GM12878 (cell line): ENCODE data around the gene GRAMD2B. TPM values are rescaled to one million over a fixed set of nuclear protein-coding genes. Genes with fewer than 3 reads are reported as not detected.
A peak's percentile ranks its signal among the peaks of the same experiment; 100 is the strongest.

Source experiments
- ATAC-seq: fragments of 200-7000 bp; cut with Tn5 transposase; 3 replicates; pipeline ENCODE4 v1.9.1; 2020; ENCODE audit warnings: mild to moderate bottlenecking, moderate library complexity
- BruUV-seq: library from RNA; stranded (reverse); fragments of 400-500 nt; replicated peaks from 2 replicates; lab custom pipeline; 2021; lab: Mats Ljungman, UMichigan
- CTCF ChIA-PET: fragments of 300-600 bp; sonication (Branson Sonifier 250); formaldehyde crosslinking; extraction: SDS; loops from one replicate; lab custom pipeline; 2021; ENCODE audit warnings: inconsistent platforms; lab: Yijun Ruan, JAX
- POLR2A ChIA-PET: fragments of 350-600 bp; formaldehyde crosslinking; extraction: SDS; loops from one replicate; lab custom pipeline; 2021; ENCODE audit warnings: inconsistent platforms; lab: Charles Lee
- RAD21 ChIA-PET: fragments of 300-600 bp; sonication (Branson Sonifier 250); formaldehyde crosslinking; loops from one replicate; lab custom pipeline; 2023; ENCODE audit warnings: antibody characterized with exemption; ENCODE audit not compliant: unreplicated experiment; lab: Charles Lee
- SMC1A ChIA-PET: fragments of 300-600 bp; sonication (Branson Sonifier 250); formaldehyde crosslinking; loops from one replicate; lab custom pipeline; 2023; ENCODE audit not compliant: unreplicated experiment, uncharacterized antibody; lab: Charles Lee
- DNase-seq: peaks from one replicate; pipeline ENCODE4 v3.0.0-alpha.2; 2011; ENCODE audit warnings: low read depth, low spot score
- FAIRE-seq: peaks from 3 replicates; lab custom pipeline; 2011; peaks lifted over from hg19 to GRCh38; lab: Jason Lieb, UNC
- H2AFZ ChIP-seq: 2 replicates; pipeline ENCODE4 v1.6.0; 2011; ENCODE audit warnings: low read depth, low read length, control low read depth; ENCODE audit not compliant: control insufficient read depth
- H3K27ac ChIP-seq: 2 replicates; pipeline ENCODE4 v1.5.1; 2011; ENCODE audit warnings: control low read depth; ENCODE audit not compliant: control insufficient read depth, insufficient read depth
- H3K27me3 ChIP-seq, 2 experiments: replicated peaks in 1 of 2; 2 replicates each; pipeline versions ENCODE4 v1.6.0 to v1.6.1; 2011; ENCODE audit warnings: low read length in 1 of 2; ENCODE audit not compliant: control insufficient read depth in 2 of 2, insufficient read depth in 2 of 2
- H3K36me3 ChIP-seq, 2 experiments: 2 replicates each; pipeline ENCODE4 v1.5.1; 2011; ENCODE audit warnings: low read length in 1 of 2; ENCODE audit not compliant: control insufficient read depth in 2 of 2, insufficient read depth in 2 of 2
- H3K4me1 ChIP-seq: 2 replicates; pipeline ENCODE4 v1.6.1; 2011; ENCODE audit warnings: mild to moderate bottlenecking, low read length, moderate library complexity, mixed read lengths; ENCODE audit not compliant: control insufficient read depth, insufficient read depth
- H3K4me2 ChIP-seq: 2 replicates; pipeline ENCODE4 v1.6.0; 2011; ENCODE audit warnings: control low read depth; ENCODE audit not compliant: control insufficient read depth, insufficient read depth
- H3K4me3 ChIP-seq: fragments of 200-600 bp; sonication (generic); 2 replicates; pipeline ENCODE4 v1.5.1; 2016
- H3K79me2 ChIP-seq: 2 replicates; pipeline ENCODE4 v1.6.0; 2011; ENCODE audit warnings: low read length; ENCODE audit not compliant: control insufficient read depth, insufficient read depth
- H3K9ac ChIP-seq: 2 replicates; pipeline ENCODE4 v1.8.0; 2011; ENCODE audit warnings: low read length, control low read depth, mixed read lengths; ENCODE audit not compliant: control insufficient read depth, insufficient read depth
- H3K9me3 ChIP-seq: replicated peaks from 3 replicates; pipeline ENCODE4 v1.5.1; 2011; ENCODE audit warnings: mild to moderate bottlenecking, low read length; ENCODE audit not compliant: control insufficient read depth, insufficient read depth
- H4K20me1 ChIP-seq: 2 replicates; pipeline ENCODE4 v1.6.0; 2011; ENCODE audit not compliant: control insufficient read depth, insufficient read depth
- DPF2 ChIP-seq: fragments of 450-650 bp; IDR thresholded peaks from 2 replicates; pipeline ENCODE4 v1.6.1; 2017; ENCODE audit warnings: mild to moderate bottlenecking
- HDAC2 ChIP-seq: fragments of 200-600 bp; sonication (generic); IDR thresholded peaks from 2 replicates; pipeline ENCODE4 v1.6.1; 2017
- NR2C2 ChIP-seq: IDR thresholded peaks from 2 replicates; pipeline ENCODE4 v1.6.1; 2011; ENCODE audit warnings: borderline replicate concordance, low read depth; ENCODE audit not compliant: control insufficient read depth, insufficient read length
- STAT1 ChIP-seq: fragments of 450-650 bp; conservative IDR thresholded peaks from 2 replicates; pipeline ENCODE4 v1.6.1; 2014; ENCODE audit warnings: antibody characterized with exemption, mild to moderate bottlenecking
- YBX1 ChIP-seq: fragments of 450-650 bp; IDR thresholded peaks from 2 replicates; pipeline ENCODE4 v1.6.1; 2016; ENCODE audit warnings: antibody characterized with exemption
- WGBS: methylation state at CpG from one replicate; pipeline ENCODE4 v1.1.6; 2016; ENCODE audit warnings: low lambda C conversion rate; ENCODE audit not compliant: insufficient replicate concordance, insufficient coverage; ENCODE audit errors: missing lambda C conversion rate; 5-methylcytosine and 5-hydroxymethylcytosine counted together
- in situ Hi-C: fragments of 300-500 bp; cut with MboI; formaldehyde crosslinking; loops from 9 replicates; pipeline ENCODE4 v1.14.3; 2018; ENCODE audit warnings: mixed read lengths
- intact Hi-C: fragments of 100-400 bp; cut with micrococcal nuclease; formaldehyde crosslinking; loops from one replicate; pipeline ENCODE4 v1.14.2; 2022; ENCODE audit not compliant: unreplicated experiment
- polyA plus RNA-seq, 11 experiments: library from polyadenylated mRNA; depleted of rRNA in 4 of 11; unstranded in 6 of 11; stranded (reverse) in 5 of 11; fragments of >200 nt; fragmentation: Nextera tagmentation in 4 of 11; fragmentation: Illumina TruSeq in 1 of 11; extraction: Ambion mirVana in 4 of 11; extraction: Trizol in 1 of 11; gene quantifications; 1 replicate in 1 of 11; 2 replicates in 10 of 11; pipeline versions ENCODE4 v1.2.1 to v1.2.3, GENCODE V29; 2011 to 2016; ENCODE audit warnings: inconsistent platforms in 2 of 11, missing spikeins in 2 of 11, low read depth in 1 of 11
- total RNA-seq, 4 experiments: library from RNA; depleted of rRNA in 3 of 4; stranded (reverse); fragments of >200 nt in 3 of 4; fragmentation: Illumina TruSeq in 1 of 4; extraction: Trizol in 1 of 4; gene quantifications; 2 replicates each; pipeline versions ENCODE4 v1.2.1 to v1.2.3, GENCODE V29; 2013 to 2021
- TF ChIP-seq, protein P1 (sequence below): IDR thresholded peaks from 2 replicates; pipeline ENCODE4 v1.6.1; 2011; ENCODE audit warnings: low read depth, mild to moderate bottlenecking, low read length, moderate library complexity, borderline replicate concordance; ENCODE audit errors: extremely low read depth
- TF ChIP-seq, protein P2 (sequence below): fragments of 450-650 bp; IDR thresholded peaks from 2 replicates; pipeline ENCODE4 v1.6.1; 2017; ENCODE audit warnings: mild to moderate bottlenecking, low read depth, inconsistent platforms; ENCODE audit not compliant: poor library complexity, severe bottlenecking
- TF ChIP-seq, protein P3 (sequence below): fragments of 450-650 bp; IDR thresholded peaks from 2 replicates; pipeline ENCODE4 v1.6.1; 2016; ENCODE audit warnings: mild to moderate bottlenecking, moderate library complexity, borderline replicate concordance
- TF ChIP-seq, protein P4 (sequence below): fragments of 450-650 bp; IDR thresholded peaks from 2 replicates; pipeline ENCODE4 v1.6.1; 2016; ENCODE audit warnings: mild to moderate bottlenecking
- TF ChIP-seq, protein P5 (sequence below): IDR thresholded peaks from 2 replicates; pipeline ENCODE4 v1.6.1; 2012; ENCODE audit warnings: improper control_type of control experiment, low read depth, low read length; ENCODE audit not compliant: insufficient replicate concordance

GRAMD2B gene
- total and polyA plus RNA-seq, 10 of the 15 experiments (the other 5 are each of a cell fraction or from before 2014, with no cell fraction given) = 1.9 to 21.5 (median 8.4) TPM

DNA sequence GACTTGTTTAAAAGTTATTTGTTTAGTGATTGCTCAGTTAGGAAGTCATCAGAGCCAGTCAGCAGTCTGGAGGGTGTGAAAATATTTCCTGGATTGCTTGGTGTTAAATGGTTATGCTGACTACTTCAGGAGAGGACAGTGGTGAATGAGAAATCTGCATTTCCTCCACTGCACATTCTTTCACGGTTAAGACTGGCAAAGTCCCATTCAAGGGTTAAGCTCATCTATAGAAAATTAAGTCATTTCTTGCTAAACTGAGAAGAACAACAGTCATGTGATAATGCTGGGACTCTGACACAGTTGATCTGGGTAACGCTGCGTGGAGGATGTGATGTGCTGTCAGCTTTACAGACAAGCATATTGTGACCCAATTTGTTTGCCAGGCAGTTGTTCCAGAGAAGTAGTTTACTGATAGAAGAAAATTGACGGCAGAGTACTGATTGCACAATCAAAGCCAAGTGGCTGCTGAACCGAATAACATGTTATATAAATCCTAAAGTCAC is 80.4 kb downstream of the GRAMD2B start:
- DNase-seq (no peak), ATAC-seq (no peak), FAIRE-seq (peak; percentile 72)
- in situ Hi-C loops = no loop called here
- no peak overlapping the region for H2AFZ ChIP-seq
- ChIA-PET CTCF (no interaction called here), POLR2A (no interaction called here), SMC1A (no interaction called here), RAD21 (no interaction called here)
- H4K20me1 ChIP-seq = no peaks in the 10 kb centered on the region
- H3K9ac ChIP-seq = no peak overlapping the region
- intact Hi-C loops = loop anchor here (5.0 kb wide), 1 partner anchor 34 kb away; no protein-coding TSS in a partner anchor
- no peaks in the 10 kb centered on the region for H3K79me2 ChIP-seq
- no peaks in the 10 kb centered on the region for H3K27me3 ChIP-seq
- H3K4me3 ChIP-seq = no peak overlapping the region
- no peak overlapping the region for H3K4me2 ChIP-seq
- no peak overlapping the region for H3K27ac ChIP-seq
- H3K36me3 ChIP-seq = no peaks in the 10 kb centered on the region
- 20% methylated on average over 5 of the region's 5 CpGs for WGBS
- no peaks in the 10 kb centered on the region for H3K9me3 ChIP-seq
- no peaks in the 10 kb centered on the region for H3K4me1 ChIP-seq
- BruUV-seq = no TSS peak
- TF ChIP-seq NR2C2 (no peak), STAT1 (no peak), DPF2 (no peak), YBX1 (no peak), HDAC2 (no peak)
- TF ChIP-seq, protein P1, sequence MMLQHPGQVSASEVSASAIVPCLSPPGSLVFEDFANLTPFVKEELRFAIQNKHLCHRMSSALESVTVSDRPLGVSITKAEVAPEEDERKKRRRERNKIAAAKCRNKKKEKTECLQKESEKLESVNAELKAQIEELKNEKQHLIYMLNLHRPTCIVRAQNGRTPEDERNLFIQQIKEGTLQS = no peak
- TF ChIP-seq, protein P2, sequence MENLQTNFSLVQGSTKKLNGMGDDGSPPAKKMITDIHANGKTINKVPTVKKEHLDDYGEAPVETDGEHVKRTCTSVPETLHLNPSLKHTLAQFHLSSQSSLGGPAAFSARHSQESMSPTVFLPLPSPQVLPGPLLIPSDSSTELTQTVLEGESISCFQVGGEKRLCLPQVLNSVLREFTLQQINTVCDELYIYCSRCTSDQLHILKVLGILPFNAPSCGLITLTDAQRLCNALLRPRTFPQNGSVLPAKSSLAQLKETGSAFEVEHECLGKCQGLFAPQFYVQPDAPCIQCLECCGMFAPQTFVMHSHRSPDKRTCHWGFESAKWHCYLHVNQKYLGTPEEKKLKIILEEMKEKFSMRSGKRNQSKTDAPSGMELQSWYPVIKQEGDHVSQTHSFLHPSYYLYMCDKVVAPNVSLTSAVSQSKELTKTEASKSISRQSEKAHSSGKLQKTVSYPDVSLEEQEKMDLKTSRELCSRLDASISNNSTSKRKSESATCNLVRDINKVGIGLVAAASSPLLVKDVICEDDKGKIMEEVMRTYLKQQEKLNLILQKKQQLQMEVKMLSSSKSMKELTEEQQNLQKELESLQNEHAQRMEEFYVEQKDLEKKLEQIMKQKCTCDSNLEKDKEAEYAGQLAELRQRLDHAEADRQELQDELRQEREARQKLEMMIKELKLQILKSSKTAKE = no peak
- TF ChIP-seq, protein P3, sequence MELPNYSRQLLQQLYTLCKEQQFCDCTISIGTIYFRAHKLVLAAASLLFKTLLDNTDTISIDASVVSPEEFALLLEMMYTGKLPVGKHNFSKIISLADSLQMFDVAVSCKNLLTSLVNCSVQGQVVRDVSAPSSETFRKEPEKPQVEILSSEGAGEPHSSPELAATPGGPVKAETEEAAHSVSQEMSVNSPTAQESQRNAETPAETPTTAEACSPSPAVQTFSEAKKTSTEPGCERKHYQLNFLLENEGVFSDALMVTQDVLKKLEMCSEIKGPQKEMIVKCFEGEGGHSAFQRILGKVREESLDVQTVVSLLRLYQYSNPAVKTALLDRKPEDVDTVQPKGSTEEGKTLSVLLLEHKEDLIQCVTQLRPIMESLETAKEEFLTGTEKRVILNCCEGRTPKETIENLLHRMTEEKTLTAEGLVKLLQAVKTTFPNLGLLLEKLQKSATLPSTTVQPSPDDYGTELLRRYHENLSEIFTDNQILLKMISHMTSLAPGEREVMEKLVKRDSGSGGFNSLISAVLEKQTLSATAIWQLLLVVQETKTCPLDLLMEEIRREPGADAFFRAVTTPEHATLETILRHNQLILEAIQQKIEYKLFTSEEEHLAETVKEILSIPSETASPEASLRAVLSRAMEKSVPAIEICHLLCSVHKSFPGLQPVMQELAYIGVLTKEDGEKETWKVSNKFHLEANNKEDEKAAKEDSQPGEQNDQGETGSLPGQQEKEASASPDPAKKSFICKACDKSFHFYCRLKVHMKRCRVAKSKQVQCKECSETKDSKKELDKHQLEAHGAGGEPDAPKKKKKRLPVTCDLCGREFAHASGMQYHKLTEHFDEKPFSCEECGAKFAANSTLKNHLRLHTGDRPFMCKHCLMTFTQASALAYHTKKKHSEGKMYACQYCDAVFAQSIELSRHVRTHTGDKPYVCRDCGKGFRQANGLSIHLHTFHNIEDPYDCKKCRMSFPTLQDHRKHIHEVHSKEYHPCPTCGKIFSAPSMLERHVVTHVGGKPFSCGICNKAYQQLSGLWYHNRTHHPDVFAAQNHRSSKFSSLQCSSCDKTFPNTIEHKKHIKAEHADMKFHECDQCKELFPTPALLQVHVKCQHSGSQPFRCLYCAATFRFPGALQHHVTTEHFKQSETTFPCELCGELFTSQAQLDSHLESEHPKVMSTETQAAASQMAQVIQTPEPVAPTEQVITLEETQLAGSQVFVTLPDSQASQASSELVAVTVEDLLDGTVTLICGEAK = no peak
- TF ChIP-seq, protein P4, sequence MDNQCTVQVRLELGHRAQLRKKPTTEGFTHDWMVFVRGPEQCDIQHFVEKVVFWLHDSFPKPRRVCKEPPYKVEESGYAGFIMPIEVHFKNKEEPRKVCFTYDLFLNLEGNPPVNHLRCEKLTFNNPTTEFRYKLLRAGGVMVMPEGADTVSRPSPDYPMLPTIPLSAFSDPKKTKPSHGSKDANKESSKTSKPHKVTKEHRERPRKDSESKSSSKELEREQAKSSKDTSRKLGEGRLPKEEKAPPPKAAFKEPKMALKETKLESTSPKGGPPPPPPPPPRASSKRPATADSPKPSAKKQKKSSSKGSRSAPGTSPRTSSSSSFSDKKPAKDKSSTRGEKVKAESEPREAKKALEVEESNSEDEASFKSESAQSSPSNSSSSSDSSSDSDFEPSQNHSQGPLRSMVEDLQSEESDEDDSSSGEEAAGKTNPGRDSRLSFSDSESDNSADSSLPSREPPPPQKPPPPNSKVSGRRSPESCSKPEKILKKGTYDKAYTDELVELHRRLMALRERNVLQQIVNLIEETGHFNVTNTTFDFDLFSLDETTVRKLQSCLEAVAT = no peak
- TF ChIP-seq, protein P5, sequence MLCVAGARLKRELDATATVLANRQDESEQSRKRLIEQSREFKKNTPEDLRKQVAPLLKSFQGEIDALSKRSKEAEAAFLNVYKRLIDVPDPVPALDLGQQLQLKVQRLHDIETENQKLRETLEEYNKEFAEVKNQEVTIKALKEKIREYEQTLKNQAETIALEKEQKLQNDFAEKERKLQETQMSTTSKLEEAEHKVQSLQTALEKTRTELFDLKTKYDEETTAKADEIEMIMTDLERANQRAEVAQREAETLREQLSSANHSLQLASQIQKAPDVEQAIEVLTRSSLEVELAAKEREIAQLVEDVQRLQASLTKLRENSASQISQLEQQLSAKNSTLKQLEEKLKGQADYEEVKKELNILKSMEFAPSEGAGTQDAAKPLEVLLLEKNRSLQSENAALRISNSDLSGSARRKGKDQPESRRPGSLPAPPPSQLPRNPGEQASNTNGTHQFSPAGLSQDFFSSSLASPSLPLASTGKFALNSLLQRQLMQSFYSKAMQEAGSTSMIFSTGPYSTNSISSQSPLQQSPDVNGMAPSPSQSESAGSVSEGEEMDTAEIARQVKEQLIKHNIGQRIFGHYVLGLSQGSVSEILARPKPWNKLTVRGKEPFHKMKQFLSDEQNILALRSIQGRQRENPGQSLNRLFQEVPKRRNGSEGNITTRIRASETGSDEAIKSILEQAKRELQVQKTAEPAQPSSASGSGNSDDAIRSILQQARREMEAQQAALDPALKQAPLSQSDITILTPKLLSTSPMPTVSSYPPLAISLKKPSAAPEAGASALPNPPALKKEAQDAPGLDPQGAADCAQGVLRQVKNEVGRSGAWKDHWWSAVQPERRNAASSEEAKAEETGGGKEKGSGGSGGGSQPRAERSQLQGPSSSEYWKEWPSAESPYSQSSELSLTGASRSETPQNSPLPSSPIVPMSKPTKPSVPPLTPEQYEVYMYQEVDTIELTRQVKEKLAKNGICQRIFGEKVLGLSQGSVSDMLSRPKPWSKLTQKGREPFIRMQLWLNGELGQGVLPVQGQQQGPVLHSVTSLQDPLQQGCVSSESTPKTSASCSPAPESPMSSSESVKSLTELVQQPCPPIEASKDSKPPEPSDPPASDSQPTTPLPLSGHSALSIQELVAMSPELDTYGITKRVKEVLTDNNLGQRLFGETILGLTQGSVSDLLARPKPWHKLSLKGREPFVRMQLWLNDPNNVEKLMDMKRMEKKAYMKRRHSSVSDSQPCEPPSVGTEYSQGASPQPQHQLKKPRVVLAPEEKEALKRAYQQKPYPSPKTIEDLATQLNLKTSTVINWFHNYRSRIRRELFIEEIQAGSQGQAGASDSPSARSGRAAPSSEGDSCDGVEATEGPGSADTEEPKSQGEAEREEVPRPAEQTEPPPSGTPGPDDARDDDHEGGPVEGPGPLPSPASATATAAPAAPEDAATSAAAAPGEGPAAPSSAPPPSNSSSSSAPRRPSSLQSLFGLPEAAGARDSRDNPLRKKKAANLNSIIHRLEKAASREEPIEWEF = no peak
